NB4 (cell line): Measurements from ENCODE around the gene TUT1.
A peak's percentile ranks its signal among the peaks of the same experiment; 100 is the strongest.

Experiments
- MYC ChIP-seq: IDR thresholded peaks from 2 replicates; pipeline ENCODE4 v1.6.1; 2011; ENCODE audit warnings: low read depth, low read length
- POLR2A ChIP-seq: IDR thresholded peaks from 2 replicates; pipeline ENCODE4 v1.6.1; 2011; ENCODE audit warnings: mild to moderate bottlenecking; ENCODE audit not compliant: insufficient read length; ENCODE audit errors: extremely low read depth
- TF ChIP-seq, protein P1 (sequence below): IDR thresholded peaks from one replicate; pipeline ENCODE4 v1.5.1; 2012; ENCODE audit warnings: low read depth, low read length
- TF ChIP-seq, protein P2 (sequence below): IDR thresholded peaks from 2 replicates; pipeline ENCODE4 v1.6.1; 2011; ENCODE audit warnings: low read depth, low read length

DNA sequence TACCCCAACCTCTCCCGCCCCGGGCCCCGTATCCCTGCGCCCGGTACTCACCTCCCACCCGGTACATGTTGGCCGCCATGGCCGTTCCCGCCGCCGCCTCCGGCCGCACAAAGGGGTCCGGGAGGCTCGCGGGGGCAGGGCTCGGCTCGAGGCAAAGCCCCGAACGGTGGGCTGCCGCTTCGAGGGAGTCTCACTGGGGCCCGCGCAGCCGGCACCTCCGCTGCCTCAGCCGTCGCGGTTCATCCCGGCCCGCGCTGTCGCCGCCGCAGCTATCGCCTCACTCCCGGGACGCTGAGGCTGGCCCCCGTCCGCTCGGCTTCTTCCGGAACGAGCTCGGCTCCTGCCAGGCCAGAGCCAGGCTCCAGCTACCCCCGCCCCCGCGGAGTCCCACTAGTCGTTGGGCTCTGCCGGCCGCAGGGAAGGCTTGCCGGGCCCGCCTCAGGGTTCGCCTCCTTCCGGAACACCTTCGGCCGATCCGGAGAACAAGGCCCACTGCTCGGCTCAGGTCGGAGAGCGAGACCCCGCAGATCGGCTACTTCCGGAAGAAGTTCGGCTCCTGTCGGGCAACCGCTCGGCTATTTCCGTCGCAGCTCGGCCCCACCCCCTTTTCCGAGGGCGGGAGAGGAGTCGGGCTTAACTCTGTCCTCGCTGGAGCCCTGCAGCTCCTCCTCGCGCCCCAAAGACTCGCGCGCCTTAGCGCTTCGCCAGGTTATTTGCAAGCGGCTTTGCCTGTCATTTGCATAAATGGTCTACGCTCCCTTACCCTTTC lies 10.2 kb upstream of the TUT1 start, which contains the start of gene MTA2:
- TF ChIP-seq, protein P1, sequence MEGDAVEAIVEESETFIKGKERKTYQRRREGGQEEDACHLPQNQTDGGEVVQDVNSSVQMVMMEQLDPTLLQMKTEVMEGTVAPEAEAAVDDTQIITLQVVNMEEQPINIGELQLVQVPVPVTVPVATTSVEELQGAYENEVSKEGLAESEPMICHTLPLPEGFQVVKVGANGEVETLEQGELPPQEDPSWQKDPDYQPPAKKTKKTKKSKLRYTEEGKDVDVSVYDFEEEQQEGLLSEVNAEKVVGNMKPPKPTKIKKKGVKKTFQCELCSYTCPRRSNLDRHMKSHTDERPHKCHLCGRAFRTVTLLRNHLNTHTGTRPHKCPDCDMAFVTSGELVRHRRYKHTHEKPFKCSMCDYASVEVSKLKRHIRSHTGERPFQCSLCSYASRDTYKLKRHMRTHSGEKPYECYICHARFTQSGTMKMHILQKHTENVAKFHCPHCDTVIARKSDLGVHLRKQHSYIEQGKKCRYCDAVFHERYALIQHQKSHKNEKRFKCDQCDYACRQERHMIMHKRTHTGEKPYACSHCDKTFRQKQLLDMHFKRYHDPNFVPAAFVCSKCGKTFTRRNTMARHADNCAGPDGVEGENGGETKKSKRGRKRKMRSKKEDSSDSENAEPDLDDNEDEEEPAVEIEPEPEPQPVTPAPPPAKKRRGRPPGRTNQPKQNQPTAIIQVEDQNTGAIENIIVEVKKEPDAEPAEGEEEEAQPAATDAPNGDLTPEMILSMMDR: no peak
- TF ChIP-seq, protein P2, sequence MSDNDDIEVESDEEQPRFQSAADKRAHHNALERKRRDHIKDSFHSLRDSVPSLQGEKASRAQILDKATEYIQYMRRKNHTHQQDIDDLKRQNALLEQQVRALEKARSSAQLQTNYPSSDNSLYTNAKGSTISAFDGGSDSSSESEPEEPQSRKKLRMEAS: peak; percentile 74
- TF ChIP-seq MYC: peak; percentile 34
- TF ChIP-seq POLR2A: peak; percentile 65
